22Rv1 (cell line): Measurements from ENCODE around the gene GALK2.

Source experiments
- ZFX ChIP-seq: fragments of 450-650 bp; IDR thresholded peaks from 2 replicates; pipeline ENCODE4 v1.6.1; 2017; ENCODE audit warnings: antibody characterized with exemption, borderline replicate concordance
- TF ChIP-seq, protein P1 (sequence below): fragments of 450-650 bp; IDR thresholded peaks from 2 replicates; pipeline ENCODE4 v1.5.1; 2017; ENCODE audit warnings: mild to moderate bottlenecking

DNA sequence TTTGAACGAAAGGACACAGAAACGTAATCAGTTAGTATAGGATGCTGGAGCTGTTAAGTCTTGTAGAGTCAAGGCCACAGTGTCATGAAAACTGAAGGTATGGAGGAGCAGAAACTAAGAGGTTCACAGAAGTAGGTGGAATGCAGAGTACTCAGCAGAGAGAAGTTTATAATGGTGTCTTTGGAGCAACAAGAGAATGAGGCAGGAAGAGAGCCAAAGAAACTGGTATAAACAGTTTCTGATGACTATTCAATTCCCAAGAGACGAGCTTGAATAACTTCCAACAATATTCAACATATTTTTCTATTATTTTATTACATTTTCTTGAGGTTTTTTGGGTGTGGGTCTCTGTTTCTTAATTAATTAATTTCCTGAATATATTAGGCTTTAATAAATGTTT lies 29.6 kb downstream of the GALK2 start:
- TF ChIP-seq, protein P1, sequence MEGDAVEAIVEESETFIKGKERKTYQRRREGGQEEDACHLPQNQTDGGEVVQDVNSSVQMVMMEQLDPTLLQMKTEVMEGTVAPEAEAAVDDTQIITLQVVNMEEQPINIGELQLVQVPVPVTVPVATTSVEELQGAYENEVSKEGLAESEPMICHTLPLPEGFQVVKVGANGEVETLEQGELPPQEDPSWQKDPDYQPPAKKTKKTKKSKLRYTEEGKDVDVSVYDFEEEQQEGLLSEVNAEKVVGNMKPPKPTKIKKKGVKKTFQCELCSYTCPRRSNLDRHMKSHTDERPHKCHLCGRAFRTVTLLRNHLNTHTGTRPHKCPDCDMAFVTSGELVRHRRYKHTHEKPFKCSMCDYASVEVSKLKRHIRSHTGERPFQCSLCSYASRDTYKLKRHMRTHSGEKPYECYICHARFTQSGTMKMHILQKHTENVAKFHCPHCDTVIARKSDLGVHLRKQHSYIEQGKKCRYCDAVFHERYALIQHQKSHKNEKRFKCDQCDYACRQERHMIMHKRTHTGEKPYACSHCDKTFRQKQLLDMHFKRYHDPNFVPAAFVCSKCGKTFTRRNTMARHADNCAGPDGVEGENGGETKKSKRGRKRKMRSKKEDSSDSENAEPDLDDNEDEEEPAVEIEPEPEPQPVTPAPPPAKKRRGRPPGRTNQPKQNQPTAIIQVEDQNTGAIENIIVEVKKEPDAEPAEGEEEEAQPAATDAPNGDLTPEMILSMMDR: no peak
- TF ChIP-seq ZFX: no peak
